Esophagus squamous epithelium (tissue), 5 donors: ENCODE data around the gene GALNTL6. TPM values are rescaled to one million over a fixed set of nuclear protein-coding genes. Genes with fewer than 3 reads are reported as not detected.

ENCODE experiments used
- DNase-seq: peaks from one replicate; lab custom pipeline; 2025; lab: John Stamatoyannopoulos, UW
- H3K27ac ChIP-seq, 4 donors: fragments of 200-600 bp; sonication (generic); one replicate each; pipeline ENCODE4 v1.5.1; 2016 to 2019; ENCODE audit warnings: mild to moderate bottlenecking in 1 of 4
- H3K27me3 ChIP-seq, 4 donors: fragments of 200-600 bp; sonication (generic); 1 replicate in 3 of 4; 2 replicates in 1 of 4; pipeline versions ENCODE4 v1.5.1 to v1.6.0; 2017 to 2021; ENCODE audit warnings: antibody characterized with exemption in 1 of 4
- H3K36me3 ChIP-seq, 3 donors: fragments of 200-600 bp; sonication (generic); one replicate each; pipeline ENCODE4 v1.5.1; 2016 to 2019
- H3K4me1 ChIP-seq, 3 donors: fragments of 200-600 bp; sonication (generic); one replicate each; pipeline ENCODE4 v1.5.1; 2017 to 2019
- H3K4me3 ChIP-seq, 4 donors: fragments of 200-600 bp; sonication (generic); 1 replicate in 3 of 4; 2 replicates in 1 of 4; pipeline ENCODE4 v1.5.1; 2016 to 2019; ENCODE audit warnings: mild to moderate bottlenecking in 2 of 4, moderate library complexity in 1 of 4
- H3K9me3 ChIP-seq, 3 donors: fragments of 200-600 bp; sonication (generic); one replicate each; pipeline ENCODE4 v1.5.1; 2016 to 2019
- CTCF ChIP-seq, 6 experiments: fragments of 450-650 bp in 4 of 6; fragments of 200-600 bp in 2 of 6; sonication (generic) in 2 of 6; IDR thresholded peaks; one replicate each; pipeline ENCODE4 v1.5.1; 2016 to 2019; ENCODE audit warnings: antibody characterized with exemption in 6 of 6, mild to moderate bottlenecking in 4 of 6, moderate library complexity in 4 of 6
- POLR2A ChIP-seq, 4 donors: fragments of 450-650 bp; IDR thresholded peaks; one replicate each; pipeline ENCODE4 v1.6.1; 2017; ENCODE audit warnings: antibody characterized with exemption in 4 of 4, mild to moderate bottlenecking in 4 of 4, moderate library complexity in 3 of 4
- WGBS, 2 donors: methylation state at CpG; one replicate each; pipeline ENCODE4 v1.1.5; 2018; 5-methylcytosine and 5-hydroxymethylcytosine counted together
- intact Hi-C: fragments of 100-400 bp; cut with DNase I; formaldehyde crosslinking; loops from one replicate; pipeline ENCODE4 v1.15.0; 2022
- total RNA-seq, 4 donors: library from RNA; depleted of rRNA; stranded (reverse); fragments of >200 nt; gene quantifications; one replicate each; pipeline ENCODE4 v1.1.0, GENCODE V29; 2016
- donor health status: DM: yes; HTN: yes; CAD: no.

The GALNTL6 gene
- total RNA-seq, 4 donors from 2014 or later, result 0.12 TPM; not detected in 3

- Histone ChIP-seq H3K36me3 (no peaks in the 10 kb centered on the region), H3K27me3 (no peaks in the 10 kb centered on the region), H3K9me3 (no peaks in the 10 kb centered on the region), H3K27ac (no peak overlapping the region), H3K4me1 (no peaks in the 10 kb centered on the region), H3K4me3 (no peak overlapping the region)
- intact Hi-C loops, result no loop called here
- 75 to 79% methylated on average over 2 of the region's 2 CpGs for WGBS, 2 donors
- TF ChIP-seq CTCF (IDR thresholded peaks at IDR 0.05) (no peak), POLR2A (IDR thresholded peaks at IDR 0.05) (no peak)
- DNase-seq, result no peak
Observed at GRCh38 chr4:172555725-172556124, 742.5 kb downstream of the GALNTL6 start.

GRCh38 chr4:172573899-172574298 lies 760.7 kb downstream of the GALNTL6 start:
- no peaks in the 10 kb centered on the region for H3K9me3 ChIP-seq
- no peak for TF ChIP-seq POLR2A (IDR thresholded peaks at IDR 0.05)
- TF ChIP-seq CTCF (IDR thresholded peaks at IDR 0.05), result no peak
- no peak overlapping the region for H3K4me3 ChIP-seq
- no peak for DNase-seq
- H3K27me3 ChIP-seq, result no peaks in the 10 kb centered on the region
- intact Hi-C loops, result no loop called here
- no peak overlapping the region for H3K27ac ChIP-seq
- no peaks in the 10 kb centered on the region for H3K4me1 ChIP-seq
- 33 to 49% methylated on average over 2 of the region's 2 CpGs for WGBS, 2 donors
- H3K36me3 ChIP-seq, result no peaks in the 10 kb centered on the region

- DNase-seq, result no peak
- no peak for TF ChIP-seq POLR2A (IDR thresholded peaks at IDR 0.05)
- no peak for TF ChIP-seq CTCF (IDR thresholded peaks at IDR 0.05)
- H3K27ac ChIP-seq, result no peak overlapping the region
- 57 to 70% methylated on average over 3 of the region's 3 CpGs for WGBS, 2 donors
- intact Hi-C loops, result no loop called here
- H3K27me3 ChIP-seq, result no peaks in the 10 kb centered on the region
- H3K9me3 ChIP-seq, result no peaks in the 10 kb centered on the region
- no peaks in the 10 kb centered on the region for H3K36me3 ChIP-seq
- no peaks in the 10 kb centered on the region for H3K4me1 ChIP-seq
- H3K4me3 ChIP-seq, result no peak overlapping the region
Observed at GRCh38 chr4:172578712-172579111, 765.5 kb downstream of the GALNTL6 start.

GRCh38 chr4:172584816-172585215 lies 771.6 kb downstream of the GALNTL6 start:
- no peak for DNase-seq
- Histone ChIP-seq H3K4me3 (no peak overlapping the region), H3K9me3 (no peaks in the 10 kb centered on the region), H3K36me3 (no peaks in the 10 kb centered on the region), H3K27me3 (no peaks in the 10 kb centered on the region), H3K4me1 (no peaks in the 10 kb centered on the region), H3K27ac (no peak overlapping the region)
- WGBS, 2 donors, result 59 to 65% methylated on average over 2 of the region's 2 CpGs
- TF ChIP-seq CTCF (IDR thresholded peaks at IDR 0.05), result no peak
- TF ChIP-seq POLR2A (IDR thresholded peaks at IDR 0.05), result no peak
- intact Hi-C loops, result no loop called here

GRCh38 chr4:172596206-172596605 lies 783.0 kb downstream of the GALNTL6 start:
- Histone ChIP-seq H3K4me3 (no peak overlapping the region), H3K27ac (no peak overlapping the region), H3K36me3 (no peaks in the 10 kb centered on the region), H3K4me1 (no peaks in the 10 kb centered on the region), H3K9me3 (no peaks in the 10 kb centered on the region), H3K27me3 (no peaks in the 10 kb centered on the region)
- no peak for DNase-seq
- intact Hi-C loops, result no loop called here
- WGBS, 2 donors, result 36 to 68% methylated on average over 3 of the region's 4 CpGs
- no peak for TF ChIP-seq CTCF (IDR thresholded peaks at IDR 0.05)
- no peak for TF ChIP-seq POLR2A (IDR thresholded peaks at IDR 0.05)
